ENCODE data around the gene LHPP.

Gene LHPP

DNA sequence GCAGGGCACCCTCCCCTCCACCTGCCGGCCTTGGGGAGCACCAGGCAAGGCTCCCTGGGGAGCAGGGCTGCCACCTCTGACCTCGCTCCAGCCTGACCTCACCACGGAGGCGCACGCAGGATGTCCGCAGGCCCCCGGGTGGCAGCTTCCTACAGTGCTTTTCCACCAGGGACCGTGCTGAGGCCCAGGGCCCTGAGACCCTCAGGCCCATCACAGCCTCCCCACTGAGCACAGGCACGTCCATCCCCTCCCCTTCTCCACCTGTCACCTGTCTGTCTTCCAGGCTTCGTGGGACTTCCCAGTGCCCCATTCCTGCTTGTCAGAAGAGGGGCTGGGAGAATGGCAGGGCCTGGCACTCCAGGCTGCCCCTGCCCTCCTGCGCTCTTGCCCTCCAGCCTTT lies 90.1 kb downstream of the LHPP start:
- H4K8ac ChIP-seq (ENCODE audit: low read depth, low read length): no peak overlapping the region
- WGBS, 2 donors (ENCODE audit: extremely low coverage in 2 of 2, insufficient read length in 2 of 2, insufficient replicate concordance in 1 of 2): no CpG with 5 or more reads among the region's 11 CpGs
- peak overlapping the region; percentile 33 for H3K9ac ChIP-seq (ENCODE audit: low read depth, low read length, poor library complexity)
- H3K23ac ChIP-seq (ENCODE audit: low read depth, low read length, poor library complexity): peak overlapping the region; percentile 83
- peak overlapping the region; percentile 94 for H3K18ac ChIP-seq (ENCODE audit: low read length)
- H3K36me3 ChIP-seq (replicated peaks in 1 of 2; ENCODE audit: control insufficient read depth in 2 of 2, insufficient read depth in 2 of 2, low read length in 2 of 2): no peaks in the 10 kb centered on the region
- H3K4ac ChIP-seq (ENCODE audit: low read length): peak overlapping the region; percentile 10
- H2BK120ac ChIP-seq (ENCODE audit: low read depth, low read length): peak overlapping the region; percentile 37
- H2BK5ac ChIP-seq (ENCODE audit: low read length): peak overlapping the region; percentile 42
- H3K9me3 ChIP-seq (replicated peaks in 1 of 2; ENCODE audit: control insufficient read depth in 2 of 2, insufficient read depth in 1 of 2, low read depth in 1 of 2, low read length in 2 of 2): no peaks in the 10 kb centered on the region
- H3K27me3 ChIP-seq (ENCODE audit: control insufficient read depth in 3 of 3, insufficient read depth in 3 of 3, low read depth in 1 of 3, low read length in 3 of 3): no peaks in the 10 kb centered on the region
- H4K91ac ChIP-seq (ENCODE audit: low read depth, low read length, poor library complexity): peak overlapping the region; percentile 64
- H3K14ac ChIP-seq (ENCODE audit: low read length): peak overlapping the region; percentile 90
- H3K4me1 ChIP-seq (ENCODE audit: control insufficient read depth in 2 of 2, insufficient read depth in 1 of 2, low read depth in 1 of 2, low read length in 2 of 2): peaks cover 7 to 19% of the 10 kb centered on the region in 2 donors
- H2BK12ac ChIP-seq (ENCODE audit: low read length): peak overlapping the region; percentile 97
- H3K4me3 ChIP-seq (ENCODE audit: low read length in 2 of 2): no peak overlapping the region
- no peak for DNase-seq (ENCODE audit: low spot score)
- peak overlapping the region; percentile 100 for H2AK5ac ChIP-seq (ENCODE audit: low read depth, low read length)
- no peak overlapping the region for H3K4me2 ChIP-seq (ENCODE audit: insufficient read depth, low read length, poor library complexity, severe bottlenecking)
- peak overlapping the region; percentile 91 for H2BK15ac ChIP-seq (ENCODE audit: low read length)
- no peak overlapping the region for H2AFZ ChIP-seq (ENCODE audit: low read length)
- H3K27ac ChIP-seq (replicated peaks; ENCODE audit: low read length): no peak overlapping the region
- no peaks in the 10 kb centered on the region for H3K79me1 ChIP-seq (ENCODE audit: low read depth, low read length)

DNA sequence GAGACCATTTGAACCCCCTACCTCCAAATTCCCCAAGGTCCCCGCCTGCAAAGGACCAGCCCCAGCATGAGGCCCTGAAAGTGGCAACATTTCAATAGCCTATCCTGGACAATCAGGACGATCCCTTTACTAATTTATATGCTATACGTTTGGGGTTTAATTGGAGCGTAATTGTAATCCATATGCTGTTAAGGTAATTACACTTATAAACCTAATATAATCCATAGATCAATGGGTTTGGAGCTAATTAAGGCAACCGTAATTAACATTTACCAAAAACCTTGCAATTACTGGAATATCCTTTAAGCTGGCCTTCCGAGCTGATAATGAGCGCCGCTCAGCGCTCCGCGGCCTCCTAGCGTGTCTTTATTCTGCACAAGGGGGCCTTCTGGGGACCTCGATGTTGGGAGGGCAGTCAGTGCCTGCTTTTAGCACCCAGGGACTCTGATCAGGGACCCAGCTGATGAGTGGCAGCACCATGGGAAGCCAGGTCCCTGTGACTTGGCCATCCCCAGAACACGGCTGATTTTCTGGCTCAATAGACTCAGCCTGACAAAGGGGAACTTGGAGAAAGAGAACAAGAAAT lies 91.2 kb downstream of the LHPP start:
- DNase-seq (ENCODE audit: low spot score): no peak
- Histone ChIP-seq H2BK15ac (ENCODE audit: low read length) (no peak overlapping the region), H3K27ac (replicated peaks; ENCODE audit: low read length) (peak overlapping the region; percentile 55), H2AK5ac (ENCODE audit: low read depth, low read length) (no peak overlapping the region), H3K23ac (ENCODE audit: low read depth, low read length, poor library complexity) (no peak overlapping the region), H2AFZ (ENCODE audit: low read length) (peak overlapping the region; percentile 29), H3K27me3 (ENCODE audit: control insufficient read depth in 3 of 3, insufficient read depth in 3 of 3, low read depth in 1 of 3, low read length in 3 of 3) (no peaks in the 10 kb centered on the region), H3K36me3 (replicated peaks in 1 of 2; ENCODE audit: control insufficient read depth in 2 of 2, insufficient read depth in 2 of 2, low read length in 2 of 2) (no peaks in the 10 kb centered on the region), H3K9ac (ENCODE audit: low read depth, low read length, poor library complexity) (no peak overlapping the region), H4K91ac (ENCODE audit: low read depth, low read length, poor library complexity) (no peak overlapping the region), H3K14ac (ENCODE audit: low read length) (no peak overlapping the region), H2BK120ac (ENCODE audit: low read depth, low read length) (no peak overlapping the region), H2BK5ac (ENCODE audit: low read length) (no peak overlapping the region), H2BK12ac (ENCODE audit: low read length) (no peak overlapping the region), H3K4me1 (ENCODE audit: control insufficient read depth in 2 of 2, insufficient read depth in 1 of 2, low read depth in 1 of 2, low read length in 2 of 2) (peaks cover 4 to 18% of the 10 kb centered on the region in 2 donors), H3K4me2 (ENCODE audit: insufficient read depth, low read length, poor library complexity, severe bottlenecking) (peak overlapping the region; percentile 19), H3K18ac (ENCODE audit: low read length) (no peak overlapping the region), H4K8ac (ENCODE audit: low read depth, low read length) (no peak overlapping the region), H3K9me3 (replicated peaks in 1 of 2; ENCODE audit: control insufficient read depth in 2 of 2, insufficient read depth in 1 of 2, low read depth in 1 of 2, low read length in 2 of 2) (no peaks in the 10 kb centered on the region), H3K79me1 (ENCODE audit: low read depth, low read length) (no peaks in the 10 kb centered on the region), H3K4me3 (ENCODE audit: low read length in 2 of 2) (no peak overlapping the region), H3K4ac (ENCODE audit: low read length) (no peak overlapping the region)
- no CpG with 5 or more reads among the region's 14 CpGs for WGBS, 2 donors (ENCODE audit: extremely low coverage in 2 of 2, insufficient read length in 2 of 2, insufficient replicate concordance in 1 of 2)

DNA sequence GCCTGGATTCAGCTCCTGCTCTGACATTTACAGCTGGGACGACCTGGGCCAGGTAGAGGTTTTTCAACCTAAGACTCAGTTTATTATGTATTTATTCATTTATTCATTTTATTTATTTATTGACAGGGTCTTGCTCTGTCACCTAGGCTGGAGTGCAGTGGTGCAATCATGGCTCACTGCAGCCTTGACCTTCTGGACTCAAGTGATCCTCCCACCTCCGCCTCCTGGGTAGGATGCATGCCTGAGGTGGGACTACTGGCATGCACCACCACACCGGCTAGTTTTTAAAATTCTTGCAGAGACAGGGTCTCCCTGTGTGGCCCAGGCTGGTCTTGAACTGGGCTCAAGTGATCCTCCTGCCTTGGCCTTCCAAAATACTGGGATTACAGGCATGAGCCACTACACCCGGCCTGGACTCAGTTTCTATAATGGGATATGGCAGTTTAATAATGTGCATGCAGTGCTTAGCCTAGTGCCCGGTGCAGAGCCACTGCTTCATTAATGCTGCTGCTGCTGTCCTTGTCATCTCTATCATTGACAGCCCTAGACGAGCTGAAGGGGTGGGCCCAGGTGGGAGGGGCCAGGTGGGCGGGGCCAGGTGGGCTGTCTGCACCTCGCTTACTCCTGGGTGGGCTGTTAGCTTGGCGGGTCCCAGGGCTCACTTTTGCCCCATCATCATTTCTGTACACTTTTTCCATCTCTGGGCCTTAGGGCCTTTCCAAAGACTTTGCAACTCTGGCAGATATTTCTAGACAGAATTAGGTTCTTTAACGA lies 92.6 kb downstream of the LHPP start:
- Histone ChIP-seq H2AFZ (ENCODE audit: low read length) (no peak overlapping the region), H3K79me1 (ENCODE audit: low read depth, low read length) (no peaks in the 10 kb centered on the region), H3K9ac (ENCODE audit: low read depth, low read length, poor library complexity) (no peak overlapping the region), H4K91ac (ENCODE audit: low read depth, low read length, poor library complexity) (no peak overlapping the region), H3K4ac (ENCODE audit: low read length) (no peak overlapping the region), H2AK5ac (ENCODE audit: low read depth, low read length) (no peak overlapping the region), H2BK120ac (ENCODE audit: low read depth, low read length) (no peak overlapping the region), H4K8ac (ENCODE audit: low read depth, low read length) (no peak overlapping the region), H3K4me2 (ENCODE audit: insufficient read depth, low read length, poor library complexity, severe bottlenecking) (no peak overlapping the region), H3K23ac (ENCODE audit: low read depth, low read length, poor library complexity) (no peak overlapping the region), H3K4me3 (ENCODE audit: low read length in 2 of 2) (no peak overlapping the region), H3K4me1 (ENCODE audit: control insufficient read depth in 2 of 2, insufficient read depth in 1 of 2, low read depth in 1 of 2, low read length in 2 of 2) (peaks cover 4 to 17% of the 10 kb centered on the region in 2 donors), H2BK12ac (ENCODE audit: low read length) (no peak overlapping the region), H3K14ac (ENCODE audit: low read length) (no peak overlapping the region), H3K9me3 (replicated peaks in 1 of 2; ENCODE audit: control insufficient read depth in 2 of 2, insufficient read depth in 1 of 2, low read depth in 1 of 2, low read length in 2 of 2) (no peaks in the 10 kb centered on the region), H3K27ac (replicated peaks; ENCODE audit: low read length) (no peak overlapping the region), H3K27me3 (ENCODE audit: control insufficient read depth in 3 of 3, insufficient read depth in 3 of 3, low read depth in 1 of 3, low read length in 3 of 3) (peaks cover 0 to 3% (median 0%) of the 10 kb centered on the region in 3 experiments), H2BK5ac (ENCODE audit: low read length) (no peak overlapping the region), H3K18ac (ENCODE audit: low read length) (no peak overlapping the region), H3K36me3 (replicated peaks in 1 of 2; ENCODE audit: control insufficient read depth in 2 of 2, insufficient read depth in 2 of 2, low read length in 2 of 2) (no peaks in the 10 kb centered on the region), H2BK15ac (ENCODE audit: low read length) (no peak overlapping the region)
- no peak for DNase-seq (ENCODE audit: low spot score)
- no CpG with 5 or more reads among the region's 10 CpGs for WGBS, 2 donors (ENCODE audit: extremely low coverage in 2 of 2, insufficient read length in 2 of 2, insufficient replicate concordance in 1 of 2)

GRCh38 chr10:124557167-124557566 lies 95.5 kb downstream of the LHPP start:
- no peak overlapping the region for H4K91ac ChIP-seq (ENCODE audit: low read depth, low read length, poor library complexity)
- no peak overlapping the region for H2BK120ac ChIP-seq (ENCODE audit: low read depth, low read length)
- H3K18ac ChIP-seq (ENCODE audit: low read length): no peak overlapping the region
- H3K79me1 ChIP-seq (ENCODE audit: low read depth, low read length): no peaks in the 10 kb centered on the region
- H3K4me1 ChIP-seq (ENCODE audit: control insufficient read depth in 2 of 2, insufficient read depth in 1 of 2, low read depth in 1 of 2, low read length in 2 of 2): peaks cover 0 to 9% of the 10 kb centered on the region in 2 donors
- WGBS, 2 donors (ENCODE audit: extremely low coverage in 2 of 2, insufficient read length in 2 of 2, insufficient replicate concordance in 1 of 2): no CpG with 5 or more reads among the region's 10 CpGs
- no peaks in the 10 kb centered on the region for H3K36me3 ChIP-seq (replicated peaks in 1 of 2; ENCODE audit: control insufficient read depth in 2 of 2, insufficient read depth in 2 of 2, low read length in 2 of 2)
- H2BK15ac ChIP-seq (ENCODE audit: low read length): peak overlapping the region; percentile 81
- H3K4me2 ChIP-seq (ENCODE audit: insufficient read depth, low read length, poor library complexity, severe bottlenecking): no peak overlapping the region
- no peak overlapping the region for H3K14ac ChIP-seq (ENCODE audit: low read length)
- no peak overlapping the region for H3K4me3 ChIP-seq (ENCODE audit: low read length in 2 of 2)
- H4K8ac ChIP-seq (ENCODE audit: low read depth, low read length): no peak overlapping the region
- H3K9ac ChIP-seq (ENCODE audit: low read depth, low read length, poor library complexity): no peak overlapping the region
- peak overlapping the region; percentile 5 for H2BK5ac ChIP-seq (ENCODE audit: low read length)
- peaks cover 3 to 9% of the 10 kb centered on the region in 2 donors for H3K9me3 ChIP-seq (replicated peaks in 1 of 2; ENCODE audit: control insufficient read depth in 2 of 2, insufficient read depth in 1 of 2, low read depth in 1 of 2, low read length in 2 of 2)
- no peak overlapping the region for H2AFZ ChIP-seq (ENCODE audit: low read length)
- no peak overlapping the region for H3K27ac ChIP-seq (replicated peaks; ENCODE audit: low read length)
- H3K27me3 ChIP-seq (ENCODE audit: control insufficient read depth in 3 of 3, insufficient read depth in 3 of 3, low read depth in 1 of 3, low read length in 3 of 3): peaks cover 0 to 26% (median 0%) of the 10 kb centered on the region in 3 experiments
- no peak overlapping the region for H2BK12ac ChIP-seq (ENCODE audit: low read length)
- no peak overlapping the region for H3K4ac ChIP-seq (ENCODE audit: low read length)
- no peak overlapping the region for H3K23ac ChIP-seq (ENCODE audit: low read depth, low read length, poor library complexity)
- no peak overlapping the region for H2AK5ac ChIP-seq (ENCODE audit: low read depth, low read length)
- no peak for DNase-seq (ENCODE audit: low spot score)

Data from neuronal stem cell (in vitro differentiated cells).